Sigmoid colon (tissue), 3 donors: ENCODE data around the gene PCSK7.

Experiments
- CTCF ChIP-seq, 4 experiments: fragments of 450-650 bp in 3 of 4; fragments of 200-600 bp in 1 of 4; IDR thresholded peaks; one replicate each; pipeline ENCODE4 v1.5.1; 2016 to 2019; ENCODE audit warnings: antibody characterized with exemption in 4 of 4, mild to moderate bottlenecking in 3 of 4, moderate library complexity in 2 of 4
- POLR2A ChIP-seq, 2 donors: fragments of 450-650 bp; IDR thresholded peaks; one replicate each; pipeline ENCODE4 v1.6.1; 2016; ENCODE audit warnings: antibody characterized with exemption in 2 of 2, mild to moderate bottlenecking in 2 of 2, moderate library complexity in 2 of 2

DNA sequence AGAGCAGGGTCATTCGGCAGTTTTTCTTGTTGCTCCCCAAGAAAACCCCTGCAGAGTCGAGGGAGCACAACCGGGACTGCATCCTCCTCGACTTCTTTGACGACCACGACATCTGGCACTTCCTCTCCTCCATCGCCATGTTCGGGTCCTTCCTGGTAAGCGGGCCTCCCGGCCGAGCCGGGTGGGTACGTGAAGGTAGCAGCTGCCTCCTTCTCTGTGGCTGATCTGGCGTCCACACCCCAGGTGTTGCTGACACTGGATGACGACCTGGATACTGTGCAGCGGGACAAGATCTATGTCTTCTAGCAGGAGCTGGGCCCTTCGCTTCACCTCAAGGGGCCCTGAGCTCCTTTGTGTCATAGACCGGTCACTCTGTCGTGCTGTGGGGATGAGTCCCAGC is 36.1 kb downstream of the PCSK7 start:
- TF ChIP-seq CTCF (IDR thresholded peaks at IDR 0.05) (no peak), POLR2A (IDR thresholded peaks at IDR 0.05) (no peak)
